Measurements from ENCODE around the gene MRTFA.

The MRTFA gene

GRCh38 chr22:40367342-40367741 lies 269.2 kb downstream of the MRTFA start:
- H3K27me3 ChIP-seq (ENCODE audit: low read length), result no peaks in the 10 kb centered on the region
- peaks cover 55% of the 10 kb centered on the region for H3F3A ChIP-seq (ENCODE audit: insufficient read depth)
- H3K9me3 ChIP-seq (ENCODE audit: insufficient read depth, low read length), result no peaks in the 10 kb centered on the region
- no peak overlapping the region for H3K9ac ChIP-seq (ENCODE audit: low read length)
- no peak overlapping the region for H3K4me2 ChIP-seq (ENCODE audit: low read depth, low read length, poor library complexity, severe bottlenecking)
- H3K27ac ChIP-seq (ENCODE audit: low read depth, low read length), result no peak overlapping the region
- no peaks in the 10 kb centered on the region for H3K9me2 ChIP-seq (replicated peaks; ENCODE audit: insufficient read depth, low read length)
- no peak overlapping the region for H3K4me3 ChIP-seq (ENCODE audit: insufficient read depth, low read length, poor library complexity, severe bottlenecking)
- TF ChIP-seq CTCF (IDR thresholded peaks at IDR 0.05; ENCODE audit: insufficient read depth, low read length, poor library complexity, severe bottlenecking), result no peak
- TF ChIP-seq EZH2phosphoT487 (conservative IDR thresholded peaks at IDR 0.05; ENCODE audit: low read length), result no peak
- peaks cover 16% of the 10 kb centered on the region for H3K79me2 ChIP-seq (ENCODE audit: insufficient read depth, low read length)
- peaks cover 27% of the 10 kb centered on the region for H3K36me3 ChIP-seq (ENCODE audit: low read length)
- no peaks in the 10 kb centered on the region for H4K20me1 ChIP-seq (ENCODE audit: low read depth, low read length)
- H2AFZ ChIP-seq (ENCODE audit: low read depth, low read length, severe bottlenecking), result no peak overlapping the region

GRCh38 chr22:40366068-40366467 lies 270.5 kb downstream of the MRTFA start:
- Histone ChIP-seq H3K36me3 (ENCODE audit: low read length) (peaks cover 32% of the 10 kb centered on the region), H4K20me1 (ENCODE audit: low read depth, low read length) (no peaks in the 10 kb centered on the region), H3K4me2 (ENCODE audit: low read depth, low read length, poor library complexity, severe bottlenecking) (no peak overlapping the region), H2AFZ (ENCODE audit: low read depth, low read length, severe bottlenecking) (no peak overlapping the region), H3K9me2 (replicated peaks; ENCODE audit: insufficient read depth, low read length) (no peaks in the 10 kb centered on the region), H3K4me3 (ENCODE audit: insufficient read depth, low read length, poor library complexity, severe bottlenecking) (no peak overlapping the region), H3K9me3 (ENCODE audit: insufficient read depth, low read length) (no peaks in the 10 kb centered on the region), H3K27ac (ENCODE audit: low read depth, low read length) (no peak overlapping the region), H3K79me2 (ENCODE audit: insufficient read depth, low read length) (peaks cover 4% of the 10 kb centered on the region), H3K9ac (ENCODE audit: low read length) (no peak overlapping the region), H3K27me3 (ENCODE audit: low read length) (no peaks in the 10 kb centered on the region), H3F3A (ENCODE audit: insufficient read depth) (peaks cover 49% of the 10 kb centered on the region)
- TF ChIP-seq CTCF (IDR thresholded peaks at IDR 0.05; ENCODE audit: insufficient read depth, low read length, poor library complexity, severe bottlenecking) (no peak), EZH2phosphoT487 (conservative IDR thresholded peaks at IDR 0.05; ENCODE audit: low read length) (no peak)

GRCh38 chr22:40364431-40364830 lies 272.1 kb downstream of the MRTFA start:
- no peaks in the 10 kb centered on the region for H3K79me2 ChIP-seq (ENCODE audit: insufficient read depth, low read length)
- H3K27ac ChIP-seq (ENCODE audit: low read depth, low read length), result no peak overlapping the region
- H3K27me3 ChIP-seq (ENCODE audit: low read length), result no peaks in the 10 kb centered on the region
- H2AFZ ChIP-seq (ENCODE audit: low read depth, low read length, severe bottlenecking), result no peak overlapping the region
- peaks cover 40% of the 10 kb centered on the region for H3K36me3 ChIP-seq (ENCODE audit: low read length)
- no peak overlapping the region for H3K4me2 ChIP-seq (ENCODE audit: low read depth, low read length, poor library complexity, severe bottlenecking)
- H3K4me3 ChIP-seq (ENCODE audit: insufficient read depth, low read length, poor library complexity, severe bottlenecking), result no peak overlapping the region
- peaks cover 42% of the 10 kb centered on the region for H3F3A ChIP-seq (ENCODE audit: insufficient read depth)
- no peak overlapping the region for H3K9ac ChIP-seq (ENCODE audit: low read length)
- TF ChIP-seq CTCF (IDR thresholded peaks at IDR 0.05; ENCODE audit: insufficient read depth, low read length, poor library complexity, severe bottlenecking) (no peak), EZH2phosphoT487 (conservative IDR thresholded peaks at IDR 0.05; ENCODE audit: low read length) (no peak)
- H4K20me1 ChIP-seq (ENCODE audit: low read depth, low read length), result no peaks in the 10 kb centered on the region
- H3K9me2 ChIP-seq (replicated peaks; ENCODE audit: insufficient read depth, low read length), result no peaks in the 10 kb centered on the region
- H3K9me3 ChIP-seq (ENCODE audit: insufficient read depth, low read length), result no peaks in the 10 kb centered on the region

All from SU-DHL-6 (cell line).